Astrocyte (in vitro differentiated cells and primary cell): ENCODE measurements around the gene TTYH2. TPM values are rescaled to one million over a fixed set of nuclear protein-coding genes. Genes with fewer than 3 reads are reported as not detected.

Source experiments
- DNase-seq: peaks from one replicate; pipeline ENCODE4 v3.0.0-alpha.2; 2010; ENCODE audit warnings: low read depth
- FAIRE-seq: peaks from 2 replicates; lab custom pipeline; 2011; peaks lifted over from hg19 to GRCh38; lab: Jason Lieb, UNC
- H2AFZ ChIP-seq: 2 replicates; pipeline ENCODE4 v1.6.0; 2012; ENCODE audit warnings: low read depth, low read length, inconsistent platforms
- H3K27ac ChIP-seq: 2 replicates; pipeline ENCODE4 v1.5.1; 2011; ENCODE audit warnings: low read depth, low read length, inconsistent platforms
- H3K27me3 ChIP-seq: 2 replicates; pipeline ENCODE4 v1.6.0; 2011; ENCODE audit warnings: low read length, inconsistent platforms; ENCODE audit not compliant: insufficient read depth
- H3K36me3 ChIP-seq: 2 replicates; pipeline ENCODE4 v1.5.1; 2011; ENCODE audit warnings: low read length, inconsistent platforms; ENCODE audit not compliant: insufficient read depth
- H3K4me1 ChIP-seq: 2 replicates; pipeline ENCODE4 v1.5.1; 2011; ENCODE audit warnings: low read length, inconsistent platforms; ENCODE audit not compliant: insufficient read depth
- H3K4me2 ChIP-seq: 2 replicates; pipeline ENCODE4 v1.6.0; 2012; ENCODE audit warnings: low read length, inconsistent platforms
- H3K4me3 ChIP-seq: 2 replicates; pipeline ENCODE4 v1.5.1; 2011; ENCODE audit warnings: low read depth, mild to moderate bottlenecking, low read length, inconsistent platforms; ENCODE audit not compliant: insufficient read depth
- H3K79me2 ChIP-seq: 2 replicates; pipeline ENCODE4 v1.6.0; 2012; ENCODE audit warnings: mild to moderate bottlenecking, low read length, inconsistent platforms; ENCODE audit not compliant: insufficient read depth
- H3K9ac ChIP-seq: 2 replicates; pipeline ENCODE4 v1.6.0; 2012; ENCODE audit warnings: mild to moderate bottlenecking, low read length, inconsistent platforms
- H3K9me3 ChIP-seq: 2 replicates; pipeline ENCODE4 v1.5.1; 2012; ENCODE audit warnings: low read depth, mild to moderate bottlenecking, low read length, inconsistent platforms; ENCODE audit not compliant: insufficient read depth
- H4K20me1 ChIP-seq: 2 replicates; pipeline ENCODE4 v1.6.0; 2012; ENCODE audit warnings: low read length, inconsistent platforms; ENCODE audit not compliant: insufficient read depth
- H3K27ac Mint-ChIP-seq: one replicate; pipeline ENCODE4 v1.8.0; 2021; ENCODE audit warnings: mild to moderate bottlenecking, mixed read lengths; ENCODE audit not compliant: unreplicated experiment
- H3K27me3 Mint-ChIP-seq: one replicate; pipeline ENCODE4 v1.8.0; 2021; ENCODE audit warnings: low read depth, mixed read lengths; ENCODE audit not compliant: unreplicated experiment
- H3K36me3 Mint-ChIP-seq: one replicate; pipeline ENCODE4 v1.8.0; 2021; ENCODE audit warnings: low read depth, mixed read lengths; ENCODE audit not compliant: unreplicated experiment
- H3K4me1 Mint-ChIP-seq: one replicate; pipeline ENCODE4 v1.8.0; 2021; ENCODE audit warnings: low read depth, mixed read lengths; ENCODE audit not compliant: unreplicated experiment
- H3K4me3 Mint-ChIP-seq: one replicate; pipeline ENCODE4 v1.8.0; 2021; ENCODE audit warnings: mild to moderate bottlenecking, moderate library complexity, mixed read lengths; ENCODE audit not compliant: unreplicated experiment
- H3K9me3 Mint-ChIP-seq: one replicate; pipeline ENCODE4 v1.8.0; 2021; ENCODE audit warnings: mild to moderate bottlenecking, mixed read lengths; ENCODE audit not compliant: unreplicated experiment
- EZH2 ChIP-seq: IDR thresholded peaks from 2 replicates; pipeline ENCODE4 v1.6.1; 2012; ENCODE audit warnings: mild to moderate bottlenecking, low read length, inconsistent platforms; ENCODE audit not compliant: insufficient read depth
- total RNA-seq: library from RNA; stranded (reverse); gene quantifications from 2 replicates; pipeline ENCODE4 v1.2.1, GENCODE V29; 2021
- TF ChIP-seq, protein P1 (sequence below): IDR thresholded peaks from 2 replicates; pipeline ENCODE4 v1.5.1; 2011; ENCODE audit warnings: low read depth, mild to moderate bottlenecking, inconsistent platforms, low read length, moderate library complexity; ENCODE audit not compliant: insufficient read depth

The TTYH2 gene
- total RNA-seq, 1 donor from 2014 or later = 8.0 TPM

DNA sequence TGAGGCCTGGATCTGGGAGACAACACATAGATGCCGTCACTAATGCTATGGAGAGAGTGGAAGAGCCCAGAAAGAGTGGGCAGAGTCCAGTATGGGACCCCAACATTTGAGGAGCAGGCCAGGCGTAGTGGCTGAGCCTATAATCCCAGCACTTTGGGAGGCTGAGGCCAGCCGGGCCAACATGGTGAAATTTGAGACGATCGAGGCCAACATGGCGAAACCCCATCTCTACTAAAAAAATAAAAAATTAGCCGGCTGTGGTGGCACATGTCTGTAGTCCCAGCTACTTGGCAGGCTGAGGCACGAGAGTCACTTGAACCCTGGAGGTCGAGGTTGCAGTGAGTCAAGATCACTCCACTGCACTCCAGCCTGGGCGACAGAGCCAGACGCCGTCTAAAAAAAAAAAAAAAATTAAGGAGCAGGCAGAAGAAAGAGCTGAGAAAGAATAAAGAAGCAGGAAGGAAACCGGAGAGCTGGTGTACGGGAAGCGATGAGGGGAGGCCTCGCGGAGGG is 54.7 kb downstream of the TTYH2 start:
- H3K36me3 Mint-ChIP-seq = no peaks in the 10 kb centered on the region
- Histone ChIP-seq H4K20me1 (no peaks in the 10 kb centered on the region), H3K79me2 (no peaks in the 10 kb centered on the region), H3K4me2 (no peak overlapping the region), H3K27me3 (peaks cover 3% of the 10 kb centered on the region), H3K27ac (no peak overlapping the region), H3K9ac (no peak overlapping the region), H3K4me1 (peaks cover 15% of the 10 kb centered on the region), H3K4me3 (no peak overlapping the region), H3K9me3 (no peaks in the 10 kb centered on the region), H3K36me3 (no peaks in the 10 kb centered on the region), H2AFZ (no peak overlapping the region)
- H3K27ac Mint-ChIP-seq = no peak overlapping the region
- FAIRE-seq = no peak
- H3K4me3 Mint-ChIP-seq = no peak overlapping the region
- peaks cover 8% of the 10 kb centered on the region for H3K27me3 Mint-ChIP-seq
- DNase-seq = no peak
- H3K9me3 Mint-ChIP-seq = peaks cover 2% of the 10 kb centered on the region
- TF ChIP-seq, protein P1, sequence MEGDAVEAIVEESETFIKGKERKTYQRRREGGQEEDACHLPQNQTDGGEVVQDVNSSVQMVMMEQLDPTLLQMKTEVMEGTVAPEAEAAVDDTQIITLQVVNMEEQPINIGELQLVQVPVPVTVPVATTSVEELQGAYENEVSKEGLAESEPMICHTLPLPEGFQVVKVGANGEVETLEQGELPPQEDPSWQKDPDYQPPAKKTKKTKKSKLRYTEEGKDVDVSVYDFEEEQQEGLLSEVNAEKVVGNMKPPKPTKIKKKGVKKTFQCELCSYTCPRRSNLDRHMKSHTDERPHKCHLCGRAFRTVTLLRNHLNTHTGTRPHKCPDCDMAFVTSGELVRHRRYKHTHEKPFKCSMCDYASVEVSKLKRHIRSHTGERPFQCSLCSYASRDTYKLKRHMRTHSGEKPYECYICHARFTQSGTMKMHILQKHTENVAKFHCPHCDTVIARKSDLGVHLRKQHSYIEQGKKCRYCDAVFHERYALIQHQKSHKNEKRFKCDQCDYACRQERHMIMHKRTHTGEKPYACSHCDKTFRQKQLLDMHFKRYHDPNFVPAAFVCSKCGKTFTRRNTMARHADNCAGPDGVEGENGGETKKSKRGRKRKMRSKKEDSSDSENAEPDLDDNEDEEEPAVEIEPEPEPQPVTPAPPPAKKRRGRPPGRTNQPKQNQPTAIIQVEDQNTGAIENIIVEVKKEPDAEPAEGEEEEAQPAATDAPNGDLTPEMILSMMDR = no peak
- no peak for TF ChIP-seq EZH2
- H3K4me1 Mint-ChIP-seq = peaks cover 12% of the 10 kb centered on the region

DNA sequence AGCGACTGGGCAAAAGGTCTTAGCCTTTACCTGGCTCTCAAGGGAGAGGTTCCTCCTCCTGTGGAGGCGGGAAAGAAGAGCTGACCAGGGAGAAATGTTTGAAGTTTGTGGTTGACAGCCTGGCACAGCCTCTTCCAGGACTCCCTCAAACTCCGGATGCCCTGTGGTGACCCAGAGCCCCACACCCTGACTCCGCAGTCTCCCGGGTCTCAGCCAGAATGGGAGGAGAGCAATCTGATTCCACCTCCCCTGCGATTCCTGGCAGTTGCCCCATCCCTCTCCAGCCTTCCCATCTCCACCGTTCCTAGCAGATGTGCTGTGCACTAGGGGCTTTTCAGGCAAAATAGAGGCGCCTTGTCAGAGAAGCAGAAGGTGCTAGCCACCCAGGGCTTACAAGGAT is 55.2 kb downstream of the TTYH2 start:
- H3K4me3 ChIP-seq = no peak overlapping the region
- H3K79me2 ChIP-seq = no peaks in the 10 kb centered on the region
- Mint-ChIP-seq H3K27ac (no peak overlapping the region), H3K27me3 (peaks cover 11% of the 10 kb centered on the region), H3K4me1 (peaks cover 14% of the 10 kb centered on the region), H3K4me3 (no peak overlapping the region), H3K36me3 (no peaks in the 10 kb centered on the region), H3K9me3 (peaks cover 2% of the 10 kb centered on the region)
- no peak overlapping the region for H3K27ac ChIP-seq
- H3K9ac ChIP-seq = no peak overlapping the region
- H4K20me1 ChIP-seq = no peaks in the 10 kb centered on the region
- H3K36me3 ChIP-seq = no peaks in the 10 kb centered on the region
- peaks cover 16% of the 10 kb centered on the region for H3K4me1 ChIP-seq
- H3K27me3 ChIP-seq = peaks cover 3% of the 10 kb centered on the region
- DNase-seq = no peak
- H3K9me3 ChIP-seq = no peaks in the 10 kb centered on the region
- H2AFZ ChIP-seq = no peak overlapping the region
- no peak for FAIRE-seq
- H3K4me2 ChIP-seq = no peak overlapping the region
- TF ChIP-seq EZH2 = no peak
- TF ChIP-seq, protein P1 = no peak

DNA sequence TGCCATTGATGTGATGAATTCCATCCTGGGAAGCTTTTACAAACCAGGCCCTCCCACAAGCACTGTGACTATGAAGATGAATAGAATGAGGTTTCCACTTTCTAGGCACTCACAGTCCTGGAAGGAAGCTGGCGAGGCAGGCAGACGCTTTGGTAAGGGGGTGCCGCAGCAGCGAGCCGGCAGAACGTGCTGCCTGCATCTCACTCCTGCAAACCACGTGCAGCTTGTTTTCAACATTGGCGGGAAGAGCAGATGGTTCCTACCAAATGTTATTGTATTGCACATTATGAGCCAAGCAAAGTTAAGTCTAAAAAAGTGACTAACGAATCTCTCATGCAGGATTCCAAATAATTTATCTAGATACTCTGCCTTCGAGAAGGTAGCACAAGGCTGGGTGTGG is 57.0 kb downstream of the TTYH2 start:
- Histone ChIP-seq H3K4me3 (no peak overlapping the region), H3K27ac (no peak overlapping the region), H3K27me3 (peaks cover 14% of the 10 kb centered on the region), H4K20me1 (no peaks in the 10 kb centered on the region), H2AFZ (no peak overlapping the region), H3K9me3 (no peaks in the 10 kb centered on the region), H3K4me2 (no peak overlapping the region), H3K9ac (no peak overlapping the region), H3K4me1 (peaks cover 16% of the 10 kb centered on the region), H3K79me2 (no peaks in the 10 kb centered on the region), H3K36me3 (no peaks in the 10 kb centered on the region)
- DNase-seq (no peak), FAIRE-seq (no peak)
- peaks cover 28% of the 10 kb centered on the region for H3K27me3 Mint-ChIP-seq
- no peaks in the 10 kb centered on the region for H3K36me3 Mint-ChIP-seq
- peaks cover 2% of the 10 kb centered on the region for H3K9me3 Mint-ChIP-seq
- no peak overlapping the region for H3K27ac Mint-ChIP-seq
- TF ChIP-seq EZH2 = no peak
- TF ChIP-seq, protein P1 = no peak
- H3K4me3 Mint-ChIP-seq = no peak overlapping the region
- H3K4me1 Mint-ChIP-seq = peaks cover 14% of the 10 kb centered on the region
